SH-SY5Y (cell line): ENCODE measurements around the gene CACNA1E.

Experiments used
- GATA2 ChIP-seq: IDR thresholded peaks from 2 replicates; pipeline ENCODE4 v1.6.1; 2011; ENCODE audit warnings: mild to moderate bottlenecking, low read depth, low read length
- GATA3 ChIP-seq: IDR thresholded peaks from 2 replicates; pipeline ENCODE4 v1.6.1; 2011; ENCODE audit warnings: low read depth, mild to moderate bottlenecking, low read length, moderate library complexity

DNA sequence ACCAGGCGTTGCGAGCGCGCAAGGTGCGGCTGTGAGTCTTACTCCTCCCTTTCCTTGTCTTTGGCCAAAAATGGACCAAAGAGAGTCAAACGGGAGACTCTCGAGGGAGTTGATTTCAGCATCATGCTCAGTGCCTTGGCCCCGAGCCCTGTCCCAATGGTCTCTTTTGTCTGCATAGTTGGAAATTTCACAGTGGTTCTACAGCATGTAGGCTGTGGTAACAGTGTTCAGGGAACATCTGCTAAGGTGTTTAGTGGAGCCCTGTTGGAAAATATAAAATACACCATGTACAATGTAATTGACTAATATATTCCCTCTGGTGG is 2.7 kb downstream of the CACNA1E start:
- TF ChIP-seq GATA2 = no peak
- TF ChIP-seq GATA3 = no peak
